ENCODE results near the gene NDUFS6. TPM values are rescaled to one million over a fixed set of nuclear protein-coding genes. Genes with fewer than 3 reads are reported as not detected.

Gene NDUFS6
- total RNA-seq = 10 to 100 TPM; 28.2 to 62.0 (median 40.3) TPM

GRCh38 chr5:1801222-1801966 lies at the start of gene NDUFS6:
Gene NDUFS6 (plus strand): TSS chr5:1801407. CDS start chr5:1801418, 11 bp downstream.
- TF ChIP-seq CTCF (IDR thresholded peaks at IDR 0.05) (no peak), EP300 (IDR thresholded peaks at IDR 0.05) (peak in 1 of 2 donors; percentile 89), POLR2A (IDR thresholded peaks at IDR 0.05) (peak; percentile 16 to 53)
- DNase-seq (ENCODE audit: low spot score in 2 of 2) = peak; percentile 35 to 38
- peak within 1 kb of the TSS; percentile 69 to 93 (median 79) for H3K27ac ChIP-seq
- peak within 1 kb of the TSS; percentile 62 to 99 (median 92) for H3K4me3 ChIP-seq
- H3K9me3 ChIP-seq = no peaks in the 10 kb centered on the region
- no peaks in the 10 kb centered on the region for H3K27me3 ChIP-seq
- WGBS, 2 donors = 0 to 1% methylated on average over 26 to 36 of the region's 69 CpGs
- peaks cover 0 to 62% (median 2%) of the 10 kb centered on the region in 3 donors for H3K36me3 ChIP-seq
- peaks cover 0 to 49% (median 11%) of the 10 kb centered on the region in 4 donors for H3K4me1 ChIP-seq

GRCh38 chr5:1751864-1752822 lies 49.1 kb upstream of the NDUFS6 start:
- no peak overlapping the region for H3K27ac ChIP-seq

GRCh38 chr5:1752881-1753280 lies 48.3 kb upstream of the NDUFS6 start:
- 63 to 68% methylated on average over 16 of the region's 16 CpGs for WGBS, 2 donors
- no peak for DNase-seq (ENCODE audit: low spot score in 2 of 2)
- TF ChIP-seq CTCF (IDR thresholded peaks at IDR 0.05) (no peak), POLR2A (IDR thresholded peaks at IDR 0.05) (no peak), EP300 (IDR thresholded peaks at IDR 0.05) (no peak)

More at GRCh38 chr5:1751864-1752822, 49.1 kb upstream of the NDUFS6 start:
- H3K27me3 ChIP-seq = no peaks in the 10 kb centered on the region
- peaks cover 0 to 12% (median 0%) of the 10 kb centered on the region in 4 donors for H3K9me3 ChIP-seq
- H3K4me3 ChIP-seq = no peak overlapping the region
- H3K4me1 ChIP-seq = no peaks in the 10 kb centered on the region
- WGBS, 2 donors = 81 to 84% methylated on average over 29 of the region's 29 CpGs
- H3K36me3 ChIP-seq = no peaks in the 10 kb centered on the region
- DNase-seq (ENCODE audit: low spot score in 2 of 2) = no peak
- no peak for TF ChIP-seq POLR2A (IDR thresholded peaks at IDR 0.05)
- TF ChIP-seq CTCF (IDR thresholded peaks at IDR 0.05) = no peak
- no peak for TF ChIP-seq EP300 (IDR thresholded peaks at IDR 0.05)

GRCh38 chr5:1753490-1753889 lies 47.7 kb upstream of the NDUFS6 start:
- WGBS, 2 donors = 73 to 74% methylated on average over 8 of the region's 8 CpGs
- peaks cover 0 to 12% (median 0%) of the 10 kb centered on the region in 4 donors for H3K9me3 ChIP-seq
- H3K27me3 ChIP-seq = no peaks in the 10 kb centered on the region
- no peak for TF ChIP-seq CTCF (IDR thresholded peaks at IDR 0.05)
- no peak for TF ChIP-seq POLR2A (IDR thresholded peaks at IDR 0.05)
- TF ChIP-seq EP300 (IDR thresholded peaks at IDR 0.05) = no peak
- H3K4me1 ChIP-seq = no peaks in the 10 kb centered on the region
- no peaks in the 10 kb centered on the region for H3K36me3 ChIP-seq
- H3K4me3 ChIP-seq = no peak overlapping the region
- H3K27ac ChIP-seq = no peak overlapping the region
- DNase-seq (ENCODE audit: low spot score in 2 of 2) = no peak

More at GRCh38 chr5:1752881-1753280, 48.3 kb upstream of the NDUFS6 start:
- Histone ChIP-seq H3K4me3 (no peak overlapping the region), H3K27ac (no peak overlapping the region), H3K4me1 (no peaks in the 10 kb centered on the region), H3K27me3 (no peaks in the 10 kb centered on the region), H3K36me3 (no peaks in the 10 kb centered on the region), H3K9me3 (peaks cover 0 to 12% (median 0%) of the 10 kb centered on the region in 4 donors)
